Glomerular endothelial cell (primary cell): Measurements from ENCODE around the gene MSMP. TPM values are rescaled to one million over a fixed set of nuclear protein-coding genes. Genes with fewer than 3 reads are reported as not detected.

Source experiments
- DNase-seq: peaks from one replicate; pipeline ENCODE4 v3.0.0-alpha.2; 2011; ENCODE audit warnings: low read depth, low spot score; ENCODE audit errors: extremely low read depth
- total RNA-seq: library from RNA; depleted of rRNA; stranded (reverse); fragments of >200 nt; gene quantifications from 2 replicates; pipeline ENCODE4 v1.2.3, GENCODE V29; 2015

Gene MSMP
- total RNA-seq, 1 donor from 2014 or later = 7.9 TPM

DNA sequence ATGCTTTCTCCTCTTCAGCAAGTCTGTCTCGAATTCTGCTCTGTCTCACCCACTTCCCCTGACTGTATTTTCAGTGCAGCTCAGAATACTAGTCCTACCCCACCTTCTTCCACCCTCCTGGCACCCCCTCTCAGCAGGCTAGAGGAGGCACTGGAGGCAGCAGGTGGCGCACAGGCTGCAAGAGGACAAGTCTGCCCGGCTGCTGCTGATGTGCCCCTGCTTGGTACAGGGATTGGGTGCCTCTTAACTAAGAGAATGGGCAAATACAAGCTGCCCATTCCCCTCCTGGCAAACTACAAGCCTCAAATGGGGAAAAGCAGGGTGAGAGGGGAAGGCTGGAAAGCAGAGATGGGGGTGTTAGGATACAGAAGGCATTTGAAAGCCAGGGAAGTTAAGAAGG lies 27.1 kb downstream of the MSMP start:
- no peak for DNase-seq

DNA sequence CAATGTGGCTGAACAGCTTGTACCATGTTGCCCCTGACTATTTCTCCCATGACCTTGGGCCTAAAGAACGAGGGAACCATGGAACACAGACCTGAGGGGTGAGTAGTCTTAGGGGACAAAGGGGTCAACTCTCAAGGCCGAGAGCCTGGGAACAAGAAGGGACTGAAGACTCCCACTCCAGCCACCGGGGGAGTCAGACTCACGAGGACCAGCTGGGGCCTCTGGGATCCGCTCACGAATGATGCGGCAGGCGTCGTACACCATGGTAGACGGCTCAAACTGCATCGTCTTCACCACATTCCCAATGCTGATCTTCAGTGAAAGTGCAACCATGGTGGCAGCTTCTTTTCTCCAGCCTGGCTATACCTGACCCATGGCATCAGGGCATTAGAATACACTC lies 28.7 kb downstream of the MSMP start:
- no peak for DNase-seq

DNA sequence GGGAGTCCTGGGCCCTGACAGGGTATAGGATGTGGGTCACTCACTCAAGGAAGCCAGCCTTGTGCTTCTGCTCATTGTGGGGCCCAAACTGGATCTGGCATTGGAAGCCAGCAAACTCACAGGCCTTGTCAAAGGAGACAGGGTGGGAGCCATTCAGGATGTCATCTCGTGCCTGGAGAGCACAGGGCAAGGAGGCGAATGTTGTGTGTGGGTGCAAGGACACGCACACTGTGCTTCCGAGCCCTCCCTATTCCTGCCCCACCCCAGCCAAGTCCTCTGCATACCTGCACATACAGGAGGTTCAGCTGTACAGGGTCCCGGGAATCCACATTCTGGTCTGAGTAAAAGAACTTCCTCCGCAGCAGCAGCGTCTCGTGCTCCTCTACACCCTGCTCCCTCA lies 30.2 kb downstream of the MSMP start:
- no peak for DNase-seq

DNA sequence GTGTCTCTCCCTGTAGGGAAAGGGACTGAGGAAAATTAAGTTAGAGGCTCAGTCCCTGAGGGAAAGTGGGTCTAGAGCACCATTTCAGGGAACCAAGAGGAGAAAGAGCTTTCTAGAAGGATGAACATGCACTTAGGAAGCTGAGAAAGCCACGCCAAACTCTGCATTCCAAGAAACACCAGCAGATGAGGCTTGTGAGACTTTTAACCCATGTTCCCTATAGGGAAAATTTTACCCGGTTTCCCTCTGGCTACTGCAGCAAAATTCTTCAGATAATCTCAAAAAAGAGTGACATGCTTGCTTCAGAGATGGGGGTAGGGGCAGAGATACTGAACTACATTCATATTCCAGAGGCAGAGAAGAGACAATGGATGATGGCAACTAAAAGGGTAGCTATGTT lies 30.6 kb downstream of the MSMP start:
- DNase-seq = no peak

DNA sequence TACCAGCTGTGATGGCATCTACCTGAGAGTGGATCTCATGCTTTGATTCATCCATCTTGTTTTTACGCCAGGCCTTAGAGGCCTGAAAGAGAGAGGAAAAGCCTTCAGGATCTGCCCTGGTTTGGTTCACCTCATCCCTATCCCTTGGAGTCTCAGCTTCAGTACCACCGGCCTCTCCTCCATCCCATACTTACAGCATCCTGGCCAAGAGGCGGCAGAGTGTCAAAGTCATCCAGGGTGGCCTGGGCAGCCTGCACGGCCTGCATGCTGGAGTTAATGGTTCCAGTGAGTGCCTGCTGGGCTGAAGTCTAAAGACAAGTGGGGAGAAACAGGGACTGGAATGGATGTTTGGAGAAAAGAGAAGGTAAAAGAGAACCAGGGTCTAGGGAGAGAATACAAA lies 34.5 kb downstream of the MSMP start:
- DNase-seq = no peak

DNA sequence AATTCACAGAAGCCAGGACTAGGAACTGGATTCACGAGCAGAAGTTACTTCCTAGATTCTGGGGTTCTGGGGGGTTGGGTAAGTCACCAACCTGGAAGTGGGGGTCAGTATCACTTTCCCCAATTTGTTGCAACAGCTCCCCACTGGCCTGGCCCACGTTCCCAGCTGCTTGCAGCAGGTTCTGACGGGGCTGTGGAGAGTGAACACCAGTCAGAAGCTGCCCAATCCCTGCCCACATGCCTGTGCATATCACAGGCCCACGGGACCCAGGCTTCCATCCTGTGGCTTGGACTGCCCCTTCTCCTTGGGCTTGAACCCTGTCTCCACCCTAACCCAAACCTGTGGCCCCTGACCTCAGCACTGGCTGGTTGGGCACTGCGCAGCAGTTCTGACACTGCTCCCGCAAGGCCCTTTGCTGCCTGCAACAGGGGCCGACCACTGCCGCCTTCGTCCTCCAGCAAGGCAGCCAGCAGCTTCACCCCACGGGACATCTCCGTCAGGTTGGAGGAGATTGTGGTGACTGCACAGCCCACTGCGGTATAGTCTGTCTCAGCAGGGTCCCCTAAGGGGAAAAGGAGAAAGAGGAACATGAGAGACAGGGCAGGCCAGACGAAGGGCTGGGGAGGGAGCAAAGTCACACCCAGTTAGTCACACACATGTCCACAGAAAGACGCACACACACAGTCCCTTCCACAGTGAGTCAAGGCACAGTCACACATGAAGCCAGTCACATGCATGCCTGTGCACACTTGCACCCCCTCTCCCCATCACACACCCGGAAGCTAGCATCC lies 35.2 kb downstream of the MSMP start:
- no peak for DNase-seq

DNA sequence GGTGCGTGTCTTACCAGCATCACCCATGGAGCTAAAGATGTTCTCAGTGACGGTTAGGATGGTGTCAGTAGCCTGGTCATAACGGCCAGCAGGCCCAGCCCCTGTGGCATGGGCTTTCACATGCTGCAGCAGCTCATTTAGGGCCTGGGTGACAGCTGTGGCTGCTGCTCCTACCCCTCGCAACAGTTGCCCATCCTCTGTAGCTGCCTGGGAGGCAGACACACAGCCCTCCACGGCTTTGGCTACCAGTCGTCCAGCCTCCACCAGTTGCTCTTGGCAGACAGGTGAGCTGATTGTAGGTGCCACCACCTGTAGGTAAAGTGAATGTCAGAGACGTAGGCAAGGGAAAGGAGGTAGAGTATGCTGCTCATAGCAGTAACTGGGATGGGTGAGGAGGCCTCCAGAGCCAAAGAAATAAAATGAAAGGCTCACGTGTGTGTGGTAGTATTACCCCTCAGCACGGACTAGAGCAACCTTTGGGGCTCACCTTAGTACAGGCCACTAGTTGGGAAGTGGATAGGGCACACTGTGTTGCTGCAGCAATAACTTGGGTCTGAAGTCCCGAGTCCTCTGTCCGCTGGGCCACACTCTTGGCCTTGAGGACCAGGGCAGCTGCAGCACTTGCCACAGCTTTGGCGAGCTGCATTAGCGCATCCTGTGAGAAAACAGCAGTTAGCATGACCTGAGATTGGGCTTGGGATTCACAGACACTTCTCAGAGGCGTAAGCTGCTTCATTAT lies 36.8 kb downstream of the MSMP start:
- no peak for DNase-seq

GRCh38 chr9:35716230-35716629 lies 37.8 kb downstream of the MSMP start:
- no peak for DNase-seq

- no peak for DNase-seq
Observed at GRCh38 chr9:35714579-35715252, 39.4 kb downstream of the MSMP start.

DNA sequence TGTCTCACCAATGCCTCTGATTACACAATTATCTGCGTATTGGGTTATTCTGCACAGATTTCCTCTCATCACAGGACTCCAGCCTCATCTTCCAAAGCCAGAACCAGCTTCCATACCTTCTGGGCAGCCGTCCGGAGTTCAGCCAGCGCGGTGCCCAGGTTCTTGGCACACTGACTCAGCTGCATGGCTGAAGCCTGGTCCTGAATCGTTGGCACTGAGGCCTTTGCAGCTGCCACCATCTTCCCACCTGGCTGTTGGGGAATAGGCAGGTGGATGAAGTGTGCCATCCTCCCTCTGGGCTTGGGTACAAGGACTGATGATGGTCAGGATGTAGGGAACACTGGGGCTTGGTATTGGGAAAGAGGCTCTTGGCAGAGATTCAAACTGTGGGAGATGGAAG lies 40.0 kb downstream of the MSMP start:
- DNase-seq = no peak

DNA sequence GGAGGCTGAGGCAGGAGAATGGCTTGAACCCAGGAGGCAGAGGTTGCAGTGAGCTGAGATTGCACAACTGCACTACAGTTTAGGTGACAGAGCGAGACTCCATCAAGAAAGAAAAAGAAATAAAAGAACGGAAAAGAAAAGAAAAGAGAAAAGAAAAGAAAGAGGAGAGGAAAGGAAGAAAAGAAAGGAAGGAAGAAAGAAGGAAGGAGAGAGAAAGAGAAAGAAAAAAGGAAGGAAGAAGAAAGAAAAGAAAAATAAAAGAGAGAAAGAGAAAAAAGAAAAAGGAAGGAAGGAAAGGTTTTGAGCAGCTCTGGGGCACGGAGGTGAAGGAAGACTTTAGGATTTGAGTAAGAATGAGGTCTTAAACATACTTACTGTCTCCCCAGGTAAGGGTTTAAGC lies 40.5 kb downstream of the MSMP start:
- DNase-seq = no peak

GRCh38 chr9:35712762-35713400 lies 41.2 kb downstream of the MSMP start:
- no peak for DNase-seq

DNA sequence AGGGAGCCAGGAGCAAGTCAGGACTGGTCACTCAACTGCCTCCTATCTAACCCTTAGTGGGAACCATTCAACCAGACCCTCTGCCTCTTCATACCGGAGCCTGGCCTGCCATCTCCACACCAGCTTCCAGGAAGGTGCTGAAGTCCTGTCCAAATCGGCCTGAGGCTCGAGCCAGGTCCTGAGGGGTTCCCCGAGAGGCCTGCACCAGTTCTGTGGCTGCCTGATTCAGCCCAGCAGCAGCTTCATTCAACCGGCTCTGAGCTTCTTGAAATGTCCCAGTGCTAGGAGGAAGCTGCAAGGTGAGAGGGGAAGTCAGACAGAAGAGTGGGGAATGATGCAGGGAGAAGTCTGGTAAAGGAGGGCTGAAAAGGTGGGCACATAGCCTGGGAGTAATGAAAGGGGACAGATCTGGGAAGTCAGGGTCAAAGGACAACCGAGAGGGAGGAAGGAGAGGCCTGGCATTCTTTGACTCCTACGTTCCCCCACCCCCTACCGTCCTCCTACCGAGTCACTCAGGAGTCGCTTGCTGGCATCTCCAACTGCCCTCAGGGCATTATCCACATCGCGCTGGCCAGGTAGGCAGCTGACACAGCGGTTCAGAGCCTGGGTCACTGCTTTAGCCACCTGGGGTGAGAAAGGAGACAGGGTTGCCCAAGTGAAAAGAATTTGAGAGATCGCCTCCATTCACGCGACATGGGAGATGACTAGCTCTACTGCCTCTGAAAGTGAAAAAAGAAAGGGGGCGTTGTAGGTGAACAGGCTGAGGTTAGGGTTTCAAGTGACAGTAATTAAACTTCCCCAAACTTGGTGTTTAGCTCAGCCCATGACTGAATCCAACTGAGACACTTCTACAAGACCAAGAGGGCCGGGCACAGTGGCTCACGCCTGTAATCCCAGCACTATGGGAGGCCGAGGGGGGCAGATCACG lies 42.3 kb downstream of the MSMP start:
- DNase-seq = no peak

- DNase-seq = no peak
Observed at GRCh38 chr9:35710818-35711500, 43.1 kb downstream of the MSMP start.

- no peak for DNase-seq
Observed at GRCh38 chr9:35708146-35708545, 45.9 kb downstream of the MSMP start.

DNA sequence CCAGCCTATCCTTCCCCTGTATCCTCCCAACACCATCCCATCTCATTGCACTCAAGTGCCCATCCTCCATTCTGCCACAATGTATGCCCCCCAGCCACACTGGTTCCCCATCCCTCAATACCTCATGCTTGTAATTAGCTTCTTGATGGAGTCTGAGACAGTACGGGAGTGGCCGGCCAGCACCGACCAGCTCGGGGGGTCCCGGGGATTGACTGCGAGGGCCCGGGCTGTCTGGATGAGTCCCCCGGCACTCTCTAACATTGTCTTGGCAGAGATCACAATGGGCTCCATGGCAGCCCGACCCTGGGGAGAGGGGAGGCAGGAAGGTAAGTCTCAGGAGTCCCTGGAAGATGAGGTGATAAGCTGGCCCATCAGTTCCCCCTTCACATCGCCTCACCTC lies 47.1 kb downstream of the MSMP start:
- DNase-seq = no peak

GRCh38 chr9:35705836-35706430 lies 48.1 kb downstream of the MSMP start:
- no peak for DNase-seq

- no peak for DNase-seq
Observed at GRCh38 chr9:35705372-35705771, 48.7 kb downstream of the MSMP start.
